ENCODE results near the gene YPEL5.
"Not testable (repeated sequence)": the region's sequence is repeated elsewhere in the genome, so short reads cannot be mapped to it uniquely, and the experiment has no call there.

YPEL5 gene

GRCh38 chr2:30139131-30139870, 7.5 kb upstream of the YPEL5 start:
- no peaks in the 10 kb centered on the region for H3K27me3 ChIP-seq (ENCODE audit: control insufficient read depth, insufficient read depth, low read length)
- no peaks in the 10 kb centered on the region for H3K36me3 ChIP-seq (ENCODE audit: control insufficient read depth, low read depth, low read length)
- H3K4me1 ChIP-seq (ENCODE audit: control insufficient read depth, low read depth, low read length) = no peaks in the 10 kb centered on the region
- H3K9ac ChIP-seq (ENCODE audit: low read length) = no peak overlapping the region
- H3K4me3 ChIP-seq (ENCODE audit: low read length) = no peak overlapping the region
- H3K9me3 ChIP-seq (ENCODE audit: control insufficient read depth, low read depth, low read length) = no peaks in the 10 kb centered on the region
- no peak overlapping the region for H3K27ac ChIP-seq (ENCODE audit: low read length)

DNA sequence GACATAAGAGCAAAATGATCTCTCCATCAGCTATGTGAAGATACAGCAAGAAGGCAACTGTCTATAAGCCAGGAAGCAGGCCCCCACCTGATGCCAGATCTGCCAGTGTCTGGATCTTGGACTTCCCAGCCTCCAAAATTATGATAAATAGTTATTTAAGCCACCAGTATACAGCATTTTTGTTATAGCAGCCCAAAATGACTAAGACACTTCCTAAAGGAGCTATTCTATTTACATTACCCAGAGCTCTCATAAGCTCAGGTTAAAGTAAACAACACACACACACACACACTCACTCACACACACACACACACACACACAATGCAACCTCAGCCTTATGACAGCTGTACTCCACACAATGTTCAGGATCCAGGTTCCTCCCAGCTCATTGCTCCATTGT, 5.7 kb upstream of the YPEL5 start:
- Histone ChIP-seq H3K4me1 (ENCODE audit: control insufficient read depth, low read depth, low read length) (no peaks in the 10 kb centered on the region), H3K27ac (ENCODE audit: low read length) (no peak overlapping the region), H3K9ac (ENCODE audit: low read length) (no peak overlapping the region), H3K9me3 (ENCODE audit: control insufficient read depth, low read depth, low read length) (no peaks in the 10 kb centered on the region), H3K4me3 (ENCODE audit: low read length) (no peak overlapping the region), H3K36me3 (ENCODE audit: control insufficient read depth, low read depth, low read length) (no peaks in the 10 kb centered on the region), H3K27me3 (ENCODE audit: control insufficient read depth, insufficient read depth, low read length) (peaks cover 11% of the 10 kb centered on the region)

GRCh38 chr2:30144260-30144659, 2.5 kb upstream of the YPEL5 start:
- H3K36me3 ChIP-seq (ENCODE audit: control insufficient read depth, low read depth, low read length) = no peaks in the 10 kb centered on the region
- no peaks in the 10 kb centered on the region for H3K9me3 ChIP-seq (ENCODE audit: control insufficient read depth, low read depth, low read length)
- peaks cover 11% of the 10 kb centered on the region for H3K27me3 ChIP-seq (ENCODE audit: control insufficient read depth, insufficient read depth, low read length)
- no peak overlapping the region for H3K27ac ChIP-seq (ENCODE audit: low read length)
- no peak overlapping the region for H3K4me3 ChIP-seq (ENCODE audit: low read length)
- H3K9ac ChIP-seq (ENCODE audit: low read length) = no peak overlapping the region
- peaks cover 14% of the 10 kb centered on the region for H3K4me1 ChIP-seq (ENCODE audit: control insufficient read depth, low read depth, low read length)

- not testable (repeated sequence) for H3K36me3 ChIP-seq (ENCODE audit: control insufficient read depth, low read depth, low read length); H3K9me3 ChIP-seq (ENCODE audit: control insufficient read depth, low read depth, low read length); H3K9ac ChIP-seq (ENCODE audit: low read length); H3K27ac ChIP-seq (ENCODE audit: low read length); H3K4me3 ChIP-seq (ENCODE audit: low read length)
- H3K4me1 ChIP-seq (ENCODE audit: control insufficient read depth, low read depth, low read length) = peaks cover 21% of the 10 kb centered on the region
- peaks cover 11% of the 10 kb centered on the region for H3K27me3 ChIP-seq (ENCODE audit: control insufficient read depth, insufficient read depth, low read length)
Observed at GRCh38 chr2:30144951-30145350, 1.9 kb upstream of the YPEL5 start.

- Histone ChIP-seq H3K9me3 (ENCODE audit: control insufficient read depth, low read depth, low read length) (no peaks in the 10 kb centered on the region), H3K36me3 (ENCODE audit: control insufficient read depth, low read depth, low read length) (no peaks in the 10 kb centered on the region), H3K9ac (ENCODE audit: low read length) (peak overlapping the region; percentile 18), H3K4me1 (ENCODE audit: control insufficient read depth, low read depth, low read length) (peaks cover 29% of the 10 kb centered on the region), H3K27me3 (ENCODE audit: control insufficient read depth, insufficient read depth, low read length) (peaks cover 11% of the 10 kb centered on the region), H3K4me3 (ENCODE audit: low read length) (peak overlapping the region; percentile 58), H3K27ac (ENCODE audit: low read length) (no peak overlapping the region)
Observed at GRCh38 chr2:30145826-30146336, 926 bp upstream of the YPEL5 start.

DNA sequence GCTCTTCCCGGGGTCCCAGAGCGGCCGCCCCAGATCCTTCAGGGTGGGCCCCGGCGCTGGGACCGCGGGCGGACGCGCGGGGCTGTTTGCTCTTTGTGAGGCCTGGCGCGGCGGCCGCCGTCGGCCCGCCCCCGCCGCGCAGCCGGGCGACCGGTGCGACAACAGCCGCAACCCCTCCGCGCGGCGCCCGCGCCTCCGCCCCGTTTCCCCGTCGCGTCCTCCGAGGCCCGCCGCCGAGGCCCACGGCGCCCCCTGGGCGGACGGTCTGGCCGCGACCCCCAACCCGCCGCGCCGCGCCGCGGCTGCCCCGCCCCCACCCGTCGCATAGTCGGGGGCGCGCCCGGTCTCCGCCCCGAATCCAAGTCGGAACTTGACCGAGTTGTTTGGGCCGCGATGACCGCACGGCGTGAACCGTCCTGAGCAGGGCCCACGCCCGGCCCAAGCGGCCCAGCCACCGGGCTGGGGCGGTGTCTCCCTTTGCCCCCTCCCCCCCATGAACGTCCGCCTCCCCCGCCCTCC, 448 bp downstream of the YPEL5 start:
- H3K9me3 ChIP-seq (ENCODE audit: control insufficient read depth, low read depth, low read length) = no peaks in the 10 kb centered on the region
- H3K9ac ChIP-seq (ENCODE audit: low read length) = peak overlapping the region; percentile 67
- no peak overlapping the region for H3K27ac ChIP-seq (ENCODE audit: low read length)
- H3K4me1 ChIP-seq (ENCODE audit: control insufficient read depth, low read depth, low read length) = peaks cover 40% of the 10 kb centered on the region
- H3K36me3 ChIP-seq (ENCODE audit: control insufficient read depth, low read depth, low read length) = no peaks in the 10 kb centered on the region
- peak overlapping the region; percentile 71 for H3K4me3 ChIP-seq (ENCODE audit: low read length)
- peaks cover 11% of the 10 kb centered on the region for H3K27me3 ChIP-seq (ENCODE audit: control insufficient read depth, insufficient read depth, low read length)

DNA sequence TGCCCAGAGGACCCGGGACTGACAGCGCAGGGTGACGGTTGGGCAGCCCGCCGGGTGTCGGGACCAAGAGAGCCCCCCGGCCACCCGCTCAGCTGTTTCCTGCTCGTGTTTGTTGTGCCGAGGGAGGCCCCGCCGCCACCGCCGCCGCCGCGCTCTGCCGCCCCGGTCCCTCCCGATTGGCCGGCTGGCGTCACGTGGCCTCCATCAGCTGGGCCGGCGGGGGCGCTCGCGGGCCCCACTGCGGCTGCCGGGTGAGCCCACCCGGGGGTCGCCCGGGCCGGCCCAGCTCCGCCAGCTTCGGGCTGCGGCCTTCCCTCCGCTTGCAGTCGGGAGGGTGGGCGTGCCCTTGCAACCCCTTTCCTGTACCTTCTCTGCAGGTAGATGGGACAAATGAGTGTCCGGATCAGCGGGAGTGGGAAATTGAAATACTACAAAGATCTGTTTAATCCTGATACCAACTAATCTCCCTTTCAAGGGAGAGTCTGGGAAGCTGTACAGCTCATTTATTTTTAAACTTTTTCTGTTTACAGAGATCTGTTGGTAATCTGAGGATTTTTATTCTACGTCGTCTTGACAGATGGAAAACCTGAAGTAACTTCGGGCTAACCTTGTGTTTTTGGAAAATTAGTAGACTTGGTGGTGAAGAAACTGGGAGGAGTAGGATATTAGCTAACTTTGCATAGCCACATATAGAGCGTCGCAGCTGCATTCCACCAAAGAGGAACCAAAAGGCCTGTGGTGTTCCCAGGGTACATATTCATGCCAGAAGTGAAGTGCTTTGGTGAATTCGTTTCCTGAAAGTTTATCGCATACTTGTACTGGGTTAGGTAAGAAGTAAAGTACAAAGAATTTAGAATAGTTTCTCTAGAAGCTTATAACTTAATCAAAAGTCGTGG, 1.2 kb downstream of the YPEL5 start:
- Histone ChIP-seq H3K27me3 (ENCODE audit: control insufficient read depth, insufficient read depth, low read length) (peaks cover 11% of the 10 kb centered on the region), H3K36me3 (ENCODE audit: control insufficient read depth, low read depth, low read length) (no peaks in the 10 kb centered on the region), H3K27ac (ENCODE audit: low read length) (no peak overlapping the region), H3K9me3 (ENCODE audit: control insufficient read depth, low read depth, low read length) (no peaks in the 10 kb centered on the region), H3K4me3 (ENCODE audit: low read length) (peak overlapping the region; percentile 71), H3K4me1 (ENCODE audit: control insufficient read depth, low read depth, low read length) (peaks cover 43% of the 10 kb centered on the region), H3K9ac (ENCODE audit: low read length) (peak overlapping the region; percentile 85)

GRCh38 chr2:30148850-30149249, 2.0 kb downstream of the YPEL5 start:
- H3K27ac ChIP-seq (ENCODE audit: low read length) = peak overlapping the region; percentile 27
- H3K9me3 ChIP-seq (ENCODE audit: control insufficient read depth, low read depth, low read length) = no peaks in the 10 kb centered on the region
- no peaks in the 10 kb centered on the region for H3K36me3 ChIP-seq (ENCODE audit: control insufficient read depth, low read depth, low read length)
- H3K27me3 ChIP-seq (ENCODE audit: control insufficient read depth, insufficient read depth, low read length) = peaks cover 11% of the 10 kb centered on the region
- H3K9ac ChIP-seq (ENCODE audit: low read length) = peak overlapping the region; percentile 85
- H3K4me1 ChIP-seq (ENCODE audit: control insufficient read depth, low read depth, low read length) = peaks cover 43% of the 10 kb centered on the region
- peak overlapping the region; percentile 71 for H3K4me3 ChIP-seq (ENCODE audit: low read length)

- Histone ChIP-seq H3K9me3 (ENCODE audit: control insufficient read depth, low read depth, low read length) (no peaks in the 10 kb centered on the region), H3K4me3 (ENCODE audit: low read length) (peak overlapping the region; percentile 71), H3K27me3 (ENCODE audit: control insufficient read depth, insufficient read depth, low read length) (peaks cover 11% of the 10 kb centered on the region), H3K27ac (ENCODE audit: low read length) (peak overlapping the region; percentile 94), H3K36me3 (ENCODE audit: control insufficient read depth, low read depth, low read length) (no peaks in the 10 kb centered on the region), H3K4me1 (ENCODE audit: control insufficient read depth, low read depth, low read length) (peaks cover 43% of the 10 kb centered on the region), H3K9ac (ENCODE audit: low read length) (peak overlapping the region; percentile 85)
Observed at GRCh38 chr2:30149513-30149912, 2.7 kb downstream of the YPEL5 start.

GRCh38 chr2:30149976-30150375, 3.2 kb downstream of the YPEL5 start:
- Histone ChIP-seq H3K9ac (ENCODE audit: low read length) (peak overlapping the region; percentile 85), H3K36me3 (ENCODE audit: control insufficient read depth, low read depth, low read length) (no peaks in the 10 kb centered on the region), H3K4me3 (ENCODE audit: low read length) (peak overlapping the region; percentile 71), H3K27me3 (ENCODE audit: control insufficient read depth, insufficient read depth, low read length) (peaks cover 9% of the 10 kb centered on the region), H3K9me3 (ENCODE audit: control insufficient read depth, low read depth, low read length) (no peaks in the 10 kb centered on the region), H3K4me1 (ENCODE audit: control insufficient read depth, low read depth, low read length) (peaks cover 43% of the 10 kb centered on the region), H3K27ac (ENCODE audit: low read length) (peak overlapping the region; percentile 94)

GRCh38 chr2:30150786-30151185, 4.0 kb downstream of the YPEL5 start:
- Histone ChIP-seq H3K27me3 (ENCODE audit: control insufficient read depth, insufficient read depth, low read length) (peaks cover 2% of the 10 kb centered on the region), H3K4me1 (ENCODE audit: control insufficient read depth, low read depth, low read length) (peaks cover 43% of the 10 kb centered on the region), H3K9ac (ENCODE audit: low read length) (no peak overlapping the region), H3K36me3 (ENCODE audit: control insufficient read depth, low read depth, low read length) (no peaks in the 10 kb centered on the region), H3K4me3 (ENCODE audit: low read length) (no peak overlapping the region), H3K27ac (ENCODE audit: low read length) (no peak overlapping the region), H3K9me3 (ENCODE audit: control insufficient read depth, low read depth, low read length) (no peaks in the 10 kb centered on the region)
